Measurements from ENCODE around the gene EXOSC3. TPM values are rescaled to one million over a fixed set of nuclear protein-coding genes. Genes with fewer than 3 reads are reported as not detected.

Gene EXOSC3
- total RNA-seq, 2 donors from 2014 or later = 66.7 to 67.6 TPM

DNA sequence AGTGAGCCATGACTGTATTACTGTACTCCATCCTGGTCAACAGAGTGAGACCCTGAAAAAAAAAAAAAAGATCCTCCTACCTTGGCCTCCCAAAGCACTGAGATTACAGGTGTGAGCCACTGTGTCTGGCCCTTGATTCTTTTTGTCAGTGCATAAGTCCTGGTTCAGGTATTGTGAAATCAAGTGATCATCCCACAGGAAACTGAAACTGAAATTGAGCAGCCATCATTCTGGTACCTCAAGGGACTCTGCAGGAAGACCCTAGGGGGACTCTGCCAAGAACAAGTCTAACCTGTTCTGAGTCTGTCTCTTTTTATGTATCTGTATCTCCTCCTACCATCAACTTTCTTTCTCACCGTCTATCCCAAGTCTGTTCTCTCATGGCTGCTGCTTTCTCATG is 13.8 kb upstream of the EXOSC3 start:
- H3K9me3 Mint-ChIP-seq = no peaks in the 10 kb centered on the region
- no peak for DNase-seq
- Histone ChIP-seq H3K36me3 (ENCODE audit: control insufficient read depth, insufficient read depth, low read length) (peaks cover 4% of the 10 kb centered on the region), H3K9me3 (ENCODE audit: control insufficient read depth, low read length) (no peaks in the 10 kb centered on the region), H3K27ac (ENCODE audit: low read depth, low read length) (no peak overlapping the region), H3K4me1 (ENCODE audit: control insufficient read depth, insufficient read depth, low read length) (no peaks in the 10 kb centered on the region), H3K9ac (ENCODE audit: extremely low read depth, low read length, poor library complexity, severe bottlenecking) (no peak overlapping the region), H3K4me3 (ENCODE audit: low read length) (no peak overlapping the region), H3K27me3 (ENCODE audit: control insufficient read depth, insufficient read depth, low read length, poor library complexity, severe bottlenecking) (peaks cover 21% of the 10 kb centered on the region)
- 86 to 96% methylated on average over 1 of the region's 1 CpG for WGBS, 2 experiments (ENCODE audit: insufficient coverage in 1 of 2, insufficient read length in 1 of 2)
- H3K27ac Mint-ChIP-seq = no peak overlapping the region
- H3K27me3 Mint-ChIP-seq (ENCODE audit: insufficient read depth) = peaks cover 25% of the 10 kb centered on the region
- H3K4me3 Mint-ChIP-seq = no peak overlapping the region
- H3K36me3 Mint-ChIP-seq (ENCODE audit: low read depth) = no peaks in the 10 kb centered on the region
- peaks cover 20% of the 10 kb centered on the region for H3K4me1 Mint-ChIP-seq
- TF ChIP-seq, protein P1, sequence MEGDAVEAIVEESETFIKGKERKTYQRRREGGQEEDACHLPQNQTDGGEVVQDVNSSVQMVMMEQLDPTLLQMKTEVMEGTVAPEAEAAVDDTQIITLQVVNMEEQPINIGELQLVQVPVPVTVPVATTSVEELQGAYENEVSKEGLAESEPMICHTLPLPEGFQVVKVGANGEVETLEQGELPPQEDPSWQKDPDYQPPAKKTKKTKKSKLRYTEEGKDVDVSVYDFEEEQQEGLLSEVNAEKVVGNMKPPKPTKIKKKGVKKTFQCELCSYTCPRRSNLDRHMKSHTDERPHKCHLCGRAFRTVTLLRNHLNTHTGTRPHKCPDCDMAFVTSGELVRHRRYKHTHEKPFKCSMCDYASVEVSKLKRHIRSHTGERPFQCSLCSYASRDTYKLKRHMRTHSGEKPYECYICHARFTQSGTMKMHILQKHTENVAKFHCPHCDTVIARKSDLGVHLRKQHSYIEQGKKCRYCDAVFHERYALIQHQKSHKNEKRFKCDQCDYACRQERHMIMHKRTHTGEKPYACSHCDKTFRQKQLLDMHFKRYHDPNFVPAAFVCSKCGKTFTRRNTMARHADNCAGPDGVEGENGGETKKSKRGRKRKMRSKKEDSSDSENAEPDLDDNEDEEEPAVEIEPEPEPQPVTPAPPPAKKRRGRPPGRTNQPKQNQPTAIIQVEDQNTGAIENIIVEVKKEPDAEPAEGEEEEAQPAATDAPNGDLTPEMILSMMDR (conservative IDR thresholded peaks at IDR 0.05) = no peak

DNA sequence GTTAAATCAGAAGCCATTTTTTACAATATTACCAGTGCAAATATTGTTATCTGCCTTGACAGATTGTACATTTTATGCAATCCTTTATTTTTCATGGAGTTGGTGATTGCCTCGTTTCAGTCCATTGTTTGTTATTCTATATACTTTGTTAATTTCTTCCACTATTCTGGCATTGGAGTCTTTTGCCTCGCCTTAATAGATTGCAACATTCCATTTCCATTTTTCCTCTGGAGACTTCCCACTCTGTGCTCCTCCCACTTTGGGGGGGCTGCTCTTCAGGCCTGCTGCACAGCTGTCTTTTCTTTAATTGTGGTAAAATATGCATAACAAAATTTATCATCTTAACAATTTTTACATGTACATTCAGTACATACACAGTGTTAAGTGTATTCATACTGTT is 11.4 kb upstream of the EXOSC3 start:
- H3K9me3 ChIP-seq (ENCODE audit: control insufficient read depth, low read length) = no peaks in the 10 kb centered on the region
- TF ChIP-seq, protein P1 (conservative IDR thresholded peaks at IDR 0.05) = no peak
- H3K27me3 ChIP-seq (ENCODE audit: control insufficient read depth, insufficient read depth, low read length, poor library complexity, severe bottlenecking) = peaks cover 21% of the 10 kb centered on the region
- H3K27me3 Mint-ChIP-seq (ENCODE audit: insufficient read depth) = peaks cover 38% of the 10 kb centered on the region
- no peak overlapping the region for H3K4me3 ChIP-seq (ENCODE audit: low read length)
- no peak overlapping the region for H3K27ac Mint-ChIP-seq
- DNase-seq = no peak
- H3K9me3 Mint-ChIP-seq = no peaks in the 10 kb centered on the region
- H3K4me1 ChIP-seq (ENCODE audit: control insufficient read depth, insufficient read depth, low read length) = no peaks in the 10 kb centered on the region
- H3K36me3 Mint-ChIP-seq (ENCODE audit: low read depth) = no peaks in the 10 kb centered on the region
- no peaks in the 10 kb centered on the region for H3K36me3 ChIP-seq (ENCODE audit: control insufficient read depth, insufficient read depth, low read length)
- 50 to 61% methylated on average over 2 of the region's 2 CpGs for WGBS, 2 experiments (ENCODE audit: insufficient coverage in 1 of 2, insufficient read length in 1 of 2)
- no peak overlapping the region for H3K9ac ChIP-seq (ENCODE audit: extremely low read depth, low read length, poor library complexity, severe bottlenecking)
- no peak overlapping the region for H3K4me3 Mint-ChIP-seq
- H3K27ac ChIP-seq (ENCODE audit: low read depth, low read length) = no peak overlapping the region
- H3K4me1 Mint-ChIP-seq = peaks cover 5% of the 10 kb centered on the region

DNA sequence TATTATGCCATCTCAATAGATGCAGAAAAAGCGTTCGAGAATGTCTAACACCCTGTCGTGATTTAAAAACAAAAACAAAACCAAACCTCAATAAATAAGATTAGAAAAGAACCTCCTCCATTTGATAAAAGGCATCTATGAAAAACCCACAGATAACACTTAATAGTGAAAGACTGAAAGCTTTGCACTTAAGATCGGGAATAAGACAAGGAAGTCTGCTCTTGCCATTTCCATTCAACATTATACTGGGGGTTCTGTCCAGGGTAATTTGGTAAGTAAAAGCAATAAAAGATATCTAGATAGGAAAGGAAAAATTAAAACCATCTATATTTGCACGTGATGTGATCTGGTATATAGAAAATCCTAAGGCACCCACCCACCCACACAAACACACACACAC is 7.3 kb upstream of the EXOSC3 start:
- no peaks in the 10 kb centered on the region for H3K9me3 ChIP-seq (ENCODE audit: control insufficient read depth, low read length)
- no peak overlapping the region for H3K9ac ChIP-seq (ENCODE audit: extremely low read depth, low read length, poor library complexity, severe bottlenecking)
- no peaks in the 10 kb centered on the region for H3K4me1 ChIP-seq (ENCODE audit: control insufficient read depth, insufficient read depth, low read length)
- Mint-ChIP-seq H3K4me1 (no peaks in the 10 kb centered on the region), H3K27me3 (ENCODE audit: insufficient read depth) (peaks cover 62% of the 10 kb centered on the region), H3K9me3 (no peaks in the 10 kb centered on the region), H3K4me3 (no peak overlapping the region), H3K36me3 (ENCODE audit: low read depth) (no peaks in the 10 kb centered on the region), H3K27ac (no peak overlapping the region)
- H3K4me3 ChIP-seq (ENCODE audit: low read length) = no peak overlapping the region
- peaks cover 28% of the 10 kb centered on the region for H3K27me3 ChIP-seq (ENCODE audit: control insufficient read depth, insufficient read depth, low read length, poor library complexity, severe bottlenecking)
- WGBS, 2 experiments (ENCODE audit: insufficient coverage in 1 of 2, insufficient read length in 1 of 2) = 82 to 90% methylated on average over 2 to 4 of the region's 5 CpGs
- DNase-seq = no peak
- H3K27ac ChIP-seq (ENCODE audit: low read depth, low read length) = no peak overlapping the region
- no peaks in the 10 kb centered on the region for H3K36me3 ChIP-seq (ENCODE audit: control insufficient read depth, insufficient read depth, low read length)
- TF ChIP-seq, protein P1 (conservative IDR thresholded peaks at IDR 0.05) = no peak

Measured in endodermal cell (in vitro differentiated cells).